ENCODE results near the gene NUP188. TPM values are rescaled to one million over a fixed set of nuclear protein-coding genes. Genes with fewer than 3 reads are reported as not detected.
A peak's percentile ranks its signal among the peaks of the same experiment; 100 is the strongest.

Gene NUP188
- total RNA-seq, 1 donor from 2014 or later = 36.5 TPM

DNA sequence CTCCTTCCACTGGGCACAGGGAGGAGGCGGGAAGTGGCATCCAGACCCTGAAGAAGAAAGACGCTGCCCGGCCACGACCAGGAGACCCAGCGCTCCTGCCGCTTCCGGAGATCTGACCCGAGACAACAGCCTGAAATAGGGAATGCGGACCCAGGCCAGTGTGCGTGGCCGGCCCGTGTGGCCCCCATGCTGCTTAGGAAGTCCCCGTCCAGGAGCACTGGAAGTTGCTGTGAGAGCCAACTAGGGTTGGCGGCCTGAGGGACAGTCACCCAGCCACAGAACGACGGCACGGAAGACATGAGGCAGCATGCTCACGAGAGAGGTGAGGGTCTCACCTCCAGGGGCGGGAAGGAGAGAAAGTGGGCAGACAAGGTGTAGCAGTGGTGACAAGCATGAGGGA is 63.7 kb downstream of the NUP188 start:
- H3K27ac ChIP-seq (ENCODE audit: low read depth, low read length) = no peak overlapping the region
- H3K9me3 ChIP-seq (ENCODE audit: control insufficient read depth in 3 of 3, low read length in 3 of 3) = no peaks in the 10 kb centered on the region
- H3K4me1 ChIP-seq (ENCODE audit: control insufficient read depth in 3 of 3, insufficient read depth in 3 of 3, low read length in 3 of 3) = peaks cover 21 to 27% (median 27%) of the 10 kb centered on the region in 3 donors
- no peaks in the 10 kb centered on the region for H3K27me3 ChIP-seq (ENCODE audit: control insufficient read depth in 3 of 3, insufficient read depth in 3 of 3, low read length in 3 of 3)
- H3K36me3 ChIP-seq (ENCODE audit: control insufficient read depth in 3 of 3, insufficient read depth in 3 of 3, low read length in 3 of 3) = peaks cover 44 to 49% (median 44%) of the 10 kb centered on the region in 3 donors
- H3K4me3 ChIP-seq (ENCODE audit: low read length in 3 of 3) = no peak overlapping the region
- no peak overlapping the region for H3K9ac ChIP-seq (ENCODE audit: low read depth in 1 of 3, low read length in 3 of 3)

DNA sequence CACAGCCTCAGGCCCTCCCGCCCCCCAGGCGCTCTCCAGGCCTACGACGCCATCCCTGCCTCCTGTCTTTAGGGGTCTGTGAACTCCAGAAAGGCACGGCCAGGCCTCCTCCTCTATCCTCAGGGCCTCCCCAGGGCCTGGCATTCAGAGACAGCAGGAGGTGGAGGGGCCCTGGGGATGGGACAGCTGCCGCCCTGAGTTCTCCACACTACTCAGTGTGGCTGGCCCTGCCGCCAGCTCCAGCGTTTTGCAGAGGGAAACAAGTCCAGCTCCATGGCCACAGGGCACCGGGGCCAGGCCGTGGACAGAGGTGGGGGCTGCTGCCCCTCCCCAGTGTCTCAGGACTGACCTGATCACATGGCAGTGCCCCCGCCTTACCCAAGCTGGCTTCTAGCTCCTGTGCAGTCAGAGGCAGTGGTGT is 64.3 kb downstream of the NUP188 start:
- H3K27ac ChIP-seq (ENCODE audit: low read depth, low read length) = no peak overlapping the region

DNA sequence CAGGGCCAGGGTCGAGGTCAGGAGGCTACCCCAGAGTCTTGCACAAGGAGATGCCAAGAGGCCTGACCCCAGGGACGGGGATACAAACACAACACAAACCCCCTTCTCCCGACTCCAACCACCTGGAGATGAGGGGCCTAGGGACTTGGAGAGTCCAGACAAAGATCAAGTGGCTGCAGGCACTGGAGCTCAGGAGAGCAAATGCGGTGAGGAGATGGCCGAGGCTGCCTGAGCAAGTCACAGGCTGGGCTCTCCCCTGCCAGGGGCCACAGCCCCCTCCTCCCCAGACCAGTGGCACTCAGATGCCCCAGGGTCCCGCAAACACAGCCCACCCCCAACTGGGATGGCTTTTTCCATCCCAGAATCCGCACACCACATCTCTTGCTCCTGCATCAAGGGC is 64.8 kb downstream of the NUP188 start:
- H3K9ac ChIP-seq (ENCODE audit: low read depth in 1 of 3, low read length in 3 of 3) = no peak overlapping the region
- no peak overlapping the region for H3K4me3 ChIP-seq (ENCODE audit: low read length in 3 of 3)
- no peaks in the 10 kb centered on the region for H3K27me3 ChIP-seq (ENCODE audit: control insufficient read depth in 3 of 3, insufficient read depth in 3 of 3, low read length in 3 of 3)
- H3K27ac ChIP-seq (ENCODE audit: low read depth, low read length) = no peak overlapping the region
- H3K36me3 ChIP-seq (ENCODE audit: control insufficient read depth in 3 of 3, insufficient read depth in 3 of 3, low read length in 3 of 3) = peaks cover 39 to 48% (median 44%) of the 10 kb centered on the region in 3 donors
- H3K4me1 ChIP-seq (ENCODE audit: control insufficient read depth in 3 of 3, insufficient read depth in 3 of 3, low read length in 3 of 3) = peaks cover 11 to 16% (median 15%) of the 10 kb centered on the region in 3 donors
- H3K9me3 ChIP-seq (ENCODE audit: control insufficient read depth in 3 of 3, low read length in 3 of 3) = no peaks in the 10 kb centered on the region

More for the DNA sequence above, 64.3 kb downstream of the NUP188 start:
- peaks cover 39 to 48% (median 43%) of the 10 kb centered on the region in 3 donors for H3K36me3 ChIP-seq (ENCODE audit: control insufficient read depth in 3 of 3, insufficient read depth in 3 of 3, low read length in 3 of 3)
- H3K4me1 ChIP-seq (ENCODE audit: control insufficient read depth in 3 of 3, insufficient read depth in 3 of 3, low read length in 3 of 3) = peaks cover 17 to 22% (median 21%) of the 10 kb centered on the region in 3 donors
- no peaks in the 10 kb centered on the region for H3K9me3 ChIP-seq (ENCODE audit: control insufficient read depth in 3 of 3, low read length in 3 of 3)
- H3K9ac ChIP-seq (ENCODE audit: low read depth in 1 of 3, low read length in 3 of 3) = peak overlapping the region in 1 of 3 donors; percentile 14
- no peaks in the 10 kb centered on the region for H3K27me3 ChIP-seq (ENCODE audit: control insufficient read depth in 3 of 3, insufficient read depth in 3 of 3, low read length in 3 of 3)
- no peak overlapping the region for H3K4me3 ChIP-seq (ENCODE audit: low read length in 3 of 3)

DNA sequence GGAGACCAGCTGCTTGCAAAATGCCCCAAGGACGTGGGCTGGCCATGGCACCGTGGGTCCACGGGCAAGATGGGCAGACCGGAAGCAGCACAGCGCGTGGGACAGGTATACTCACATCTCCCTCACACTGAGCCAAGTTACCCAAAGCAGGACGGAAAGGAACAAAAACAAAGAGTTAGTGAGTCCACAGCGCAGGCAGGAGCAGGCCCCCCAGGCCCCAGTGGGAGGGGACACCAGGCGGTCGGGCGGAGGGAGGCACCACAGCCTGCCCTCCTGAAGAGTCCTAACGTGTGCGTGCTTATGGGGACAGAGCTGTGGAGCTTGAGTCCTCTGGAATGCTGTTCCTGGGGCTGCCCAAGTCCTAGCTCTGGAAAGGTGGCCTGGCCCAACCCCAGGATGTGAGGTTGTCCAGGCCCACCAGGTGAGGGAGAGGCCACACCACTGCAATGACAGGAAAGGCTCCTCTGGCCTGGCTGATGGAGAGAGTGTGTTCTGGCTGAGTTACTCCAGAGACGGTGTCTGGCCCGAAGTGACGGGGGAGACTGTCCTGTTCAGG is 65.5 kb downstream of the NUP188 start:
- peaks cover 7 to 10% (median 9%) of the 10 kb centered on the region in 3 donors for H3K4me1 ChIP-seq (ENCODE audit: control insufficient read depth in 3 of 3, insufficient read depth in 3 of 3, low read length in 3 of 3)
- H3K27ac ChIP-seq (ENCODE audit: low read depth, low read length) = no peak overlapping the region
- H3K9me3 ChIP-seq (ENCODE audit: control insufficient read depth in 3 of 3, low read length in 3 of 3) = no peaks in the 10 kb centered on the region
- no peak overlapping the region for H3K9ac ChIP-seq (ENCODE audit: low read depth in 1 of 3, low read length in 3 of 3)
- H3K4me3 ChIP-seq (ENCODE audit: low read length in 3 of 3) = no peak overlapping the region
- no peaks in the 10 kb centered on the region for H3K27me3 ChIP-seq (ENCODE audit: control insufficient read depth in 3 of 3, insufficient read depth in 3 of 3, low read length in 3 of 3)
- peaks cover 39 to 48% (median 44%) of the 10 kb centered on the region in 3 donors for H3K36me3 ChIP-seq (ENCODE audit: control insufficient read depth in 3 of 3, insufficient read depth in 3 of 3, low read length in 3 of 3)

DNA sequence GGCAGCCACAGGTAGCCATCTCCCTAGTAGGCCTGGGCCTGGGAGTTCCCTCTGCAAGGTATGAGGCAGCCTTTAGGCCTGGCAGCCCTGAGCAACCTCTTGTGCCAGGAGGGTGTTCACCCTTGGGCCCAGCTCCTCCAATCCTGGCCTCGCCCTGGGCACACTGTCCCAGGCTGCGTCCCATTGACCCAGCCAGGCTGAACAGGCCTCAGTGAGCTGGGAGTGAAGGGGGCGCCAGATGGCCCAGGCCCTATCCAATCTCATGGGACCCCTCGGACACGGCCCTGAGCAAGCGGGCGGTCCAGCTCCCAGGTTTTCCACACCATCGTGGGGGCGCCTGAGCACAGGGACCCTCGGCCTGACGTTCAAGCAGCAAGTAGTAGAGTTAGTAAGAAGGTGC is 66.2 kb downstream of the NUP188 start:
- H3K9ac ChIP-seq (ENCODE audit: low read depth in 1 of 3, low read length in 3 of 3) = no peak overlapping the region

DNA sequence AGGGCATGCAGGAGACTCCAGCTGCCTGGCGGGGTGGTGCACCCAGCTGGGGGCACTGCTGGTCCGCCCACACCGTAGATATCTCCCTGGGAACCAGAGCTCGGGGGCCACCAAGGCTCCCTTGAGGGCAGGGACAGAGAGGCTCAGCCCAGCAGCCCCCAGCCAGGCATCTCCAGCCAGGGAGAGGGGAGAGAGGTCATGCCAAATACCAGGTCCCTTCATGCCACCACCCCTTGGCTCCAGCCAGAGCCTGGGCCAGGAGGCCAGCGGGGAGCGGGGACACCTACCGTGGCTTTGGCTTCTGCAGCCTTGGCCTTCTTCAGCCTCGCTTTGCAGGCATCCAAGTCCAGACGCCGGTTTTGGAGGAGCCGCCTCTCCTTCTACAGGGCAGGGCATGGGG is 66.6 kb downstream of the NUP188 start:
- H3K27ac ChIP-seq (ENCODE audit: low read depth, low read length) = no peak overlapping the region
- H3K9me3 ChIP-seq (ENCODE audit: control insufficient read depth in 3 of 3, low read length in 3 of 3) = no peaks in the 10 kb centered on the region
- no peaks in the 10 kb centered on the region for H3K4me1 ChIP-seq (ENCODE audit: control insufficient read depth in 3 of 3, insufficient read depth in 3 of 3, low read length in 3 of 3)

More for the DNA sequence above, 66.2 kb downstream of the NUP188 start:
- H3K27ac ChIP-seq (ENCODE audit: low read depth, low read length) = no peak overlapping the region
- H3K9me3 ChIP-seq (ENCODE audit: control insufficient read depth in 3 of 3, low read length in 3 of 3) = no peaks in the 10 kb centered on the region
- no peak overlapping the region for H3K4me3 ChIP-seq (ENCODE audit: low read length in 3 of 3)
- no peaks in the 10 kb centered on the region for H3K27me3 ChIP-seq (ENCODE audit: control insufficient read depth in 3 of 3, insufficient read depth in 3 of 3, low read length in 3 of 3)
- peaks cover 0 to 3% (median 3%) of the 10 kb centered on the region in 3 donors for H3K4me1 ChIP-seq (ENCODE audit: control insufficient read depth in 3 of 3, insufficient read depth in 3 of 3, low read length in 3 of 3)
- H3K36me3 ChIP-seq (ENCODE audit: control insufficient read depth in 3 of 3, insufficient read depth in 3 of 3, low read length in 3 of 3) = peaks cover 35 to 44% (median 44%) of the 10 kb centered on the region in 3 donors

DNA sequence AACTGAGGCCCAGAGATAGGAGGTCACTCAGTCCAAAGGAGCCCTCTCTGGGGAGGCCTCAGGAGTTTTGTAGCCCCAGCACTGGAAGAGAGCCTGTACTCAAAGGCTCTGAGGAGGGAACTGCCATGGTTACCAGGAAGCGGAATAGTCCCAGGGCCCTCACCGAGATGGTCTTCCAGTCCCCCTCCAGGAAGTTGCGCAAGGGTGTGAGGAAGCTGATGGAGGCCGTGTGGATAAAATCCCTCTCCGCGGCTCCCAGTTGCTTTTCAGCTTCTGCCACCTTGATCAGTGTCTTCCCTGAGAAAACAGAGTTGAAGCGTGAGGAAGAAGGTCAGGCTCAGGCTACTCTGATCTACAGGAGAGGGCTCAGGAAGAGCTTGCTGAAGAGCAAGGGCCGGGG is 67.1 kb downstream of the NUP188 start:
- Histone ChIP-seq H3K36me3 (ENCODE audit: control insufficient read depth in 3 of 3, insufficient read depth in 3 of 3, low read length in 3 of 3) (peaks cover 33 to 46% (median 38%) of the 10 kb centered on the region in 3 donors), H3K9ac (ENCODE audit: low read depth in 1 of 3, low read length in 3 of 3) (no peak overlapping the region), H3K4me1 (ENCODE audit: control insufficient read depth in 3 of 3, insufficient read depth in 3 of 3, low read length in 3 of 3) (no peaks in the 10 kb centered on the region), H3K4me3 (ENCODE audit: low read length in 3 of 3) (no peak overlapping the region), H3K27me3 (ENCODE audit: control insufficient read depth in 3 of 3, insufficient read depth in 3 of 3, low read length in 3 of 3) (no peaks in the 10 kb centered on the region), H3K27ac (ENCODE audit: low read depth, low read length) (no peak overlapping the region), H3K9me3 (ENCODE audit: control insufficient read depth in 3 of 3, low read length in 3 of 3) (no peaks in the 10 kb centered on the region)

More for the DNA sequence above, 66.6 kb downstream of the NUP188 start:
- Histone ChIP-seq H3K36me3 (ENCODE audit: control insufficient read depth in 3 of 3, insufficient read depth in 3 of 3, low read length in 3 of 3) (peaks cover 34 to 46% (median 40%) of the 10 kb centered on the region in 3 donors), H3K27me3 (ENCODE audit: control insufficient read depth in 3 of 3, insufficient read depth in 3 of 3, low read length in 3 of 3) (no peaks in the 10 kb centered on the region), H3K9ac (ENCODE audit: low read depth in 1 of 3, low read length in 3 of 3) (no peak overlapping the region), H3K4me3 (ENCODE audit: low read length in 3 of 3) (no peak overlapping the region)

DNA sequence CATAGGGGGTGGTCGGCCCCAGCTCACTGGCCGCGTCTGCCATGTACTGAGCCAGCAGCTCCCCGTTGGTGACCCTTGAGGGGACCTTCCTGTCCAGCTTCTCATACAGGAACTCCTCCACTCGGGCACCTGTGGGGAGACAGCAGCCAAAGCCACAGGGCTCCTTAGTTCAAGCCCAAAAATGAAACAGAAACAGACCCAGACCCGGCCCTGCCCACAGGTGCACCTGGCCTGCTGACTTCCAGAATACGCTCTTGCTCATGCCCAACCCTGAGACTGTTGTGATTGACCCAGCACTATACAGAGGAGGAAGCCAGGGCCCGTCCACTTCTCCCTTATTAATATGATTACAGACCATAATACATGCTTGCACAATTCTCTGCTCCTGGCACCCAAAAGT is 73.6 kb downstream of the NUP188 start:
- peaks cover 0 to 5% (median 3%) of the 10 kb centered on the region in 3 donors for H3K36me3 ChIP-seq (ENCODE audit: control insufficient read depth in 3 of 3, insufficient read depth in 3 of 3, low read length in 3 of 3)
- no peak overlapping the region for H3K27ac ChIP-seq (ENCODE audit: low read depth, low read length)
- no peaks in the 10 kb centered on the region for H3K9me3 ChIP-seq (ENCODE audit: control insufficient read depth in 3 of 3, low read length in 3 of 3)
- H3K4me3 ChIP-seq (ENCODE audit: low read length in 3 of 3) = no peak overlapping the region
- peak overlapping the region in 1 of 3 donors; percentile 3 for H3K9ac ChIP-seq (ENCODE audit: low read depth in 1 of 3, low read length in 3 of 3)
- no peaks in the 10 kb centered on the region for H3K27me3 ChIP-seq (ENCODE audit: control insufficient read depth in 3 of 3, insufficient read depth in 3 of 3, low read length in 3 of 3)
- peaks cover 11 to 23% (median 16%) of the 10 kb centered on the region in 3 donors for H3K4me1 ChIP-seq (ENCODE audit: control insufficient read depth in 3 of 3, insufficient read depth in 3 of 3, low read length in 3 of 3)

DNA sequence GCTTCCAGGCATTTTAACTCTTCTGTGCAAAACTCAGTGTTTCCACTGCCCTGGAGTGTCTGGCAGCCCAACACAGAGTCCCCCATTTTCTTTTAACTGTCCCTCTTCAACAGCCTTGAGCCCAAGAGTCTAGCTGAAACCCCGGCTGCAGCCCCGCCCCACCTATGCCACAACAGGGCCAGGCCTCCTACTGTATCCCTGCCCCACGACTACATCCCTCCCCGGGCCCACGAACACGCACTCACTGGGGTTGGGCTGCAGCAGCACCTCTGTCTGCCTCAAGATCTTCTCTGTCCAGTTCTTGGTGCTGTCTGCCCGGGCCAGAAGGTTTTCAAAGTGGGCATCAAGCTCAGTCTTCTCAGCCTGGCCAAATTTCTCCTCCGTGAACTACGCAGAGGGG is 74.5 kb downstream of the NUP188 start:
- Histone ChIP-seq H3K9me3 (ENCODE audit: control insufficient read depth in 3 of 3, low read length in 3 of 3) (no peaks in the 10 kb centered on the region), H3K4me3 (ENCODE audit: low read length in 3 of 3) (no peak overlapping the region), H3K27me3 (ENCODE audit: control insufficient read depth in 3 of 3, insufficient read depth in 3 of 3, low read length in 3 of 3) (no peaks in the 10 kb centered on the region), H3K9ac (ENCODE audit: low read depth in 1 of 3, low read length in 3 of 3) (no peak overlapping the region), H3K4me1 (ENCODE audit: control insufficient read depth in 3 of 3, insufficient read depth in 3 of 3, low read length in 3 of 3) (peaks cover 15 to 31% (median 24%) of the 10 kb centered on the region in 3 donors), H3K36me3 (ENCODE audit: control insufficient read depth in 3 of 3, insufficient read depth in 3 of 3, low read length in 3 of 3) (peaks cover 0 to 5% (median 3%) of the 10 kb centered on the region in 3 donors), H3K27ac (ENCODE audit: low read depth, low read length) (no peak overlapping the region)

DNA sequence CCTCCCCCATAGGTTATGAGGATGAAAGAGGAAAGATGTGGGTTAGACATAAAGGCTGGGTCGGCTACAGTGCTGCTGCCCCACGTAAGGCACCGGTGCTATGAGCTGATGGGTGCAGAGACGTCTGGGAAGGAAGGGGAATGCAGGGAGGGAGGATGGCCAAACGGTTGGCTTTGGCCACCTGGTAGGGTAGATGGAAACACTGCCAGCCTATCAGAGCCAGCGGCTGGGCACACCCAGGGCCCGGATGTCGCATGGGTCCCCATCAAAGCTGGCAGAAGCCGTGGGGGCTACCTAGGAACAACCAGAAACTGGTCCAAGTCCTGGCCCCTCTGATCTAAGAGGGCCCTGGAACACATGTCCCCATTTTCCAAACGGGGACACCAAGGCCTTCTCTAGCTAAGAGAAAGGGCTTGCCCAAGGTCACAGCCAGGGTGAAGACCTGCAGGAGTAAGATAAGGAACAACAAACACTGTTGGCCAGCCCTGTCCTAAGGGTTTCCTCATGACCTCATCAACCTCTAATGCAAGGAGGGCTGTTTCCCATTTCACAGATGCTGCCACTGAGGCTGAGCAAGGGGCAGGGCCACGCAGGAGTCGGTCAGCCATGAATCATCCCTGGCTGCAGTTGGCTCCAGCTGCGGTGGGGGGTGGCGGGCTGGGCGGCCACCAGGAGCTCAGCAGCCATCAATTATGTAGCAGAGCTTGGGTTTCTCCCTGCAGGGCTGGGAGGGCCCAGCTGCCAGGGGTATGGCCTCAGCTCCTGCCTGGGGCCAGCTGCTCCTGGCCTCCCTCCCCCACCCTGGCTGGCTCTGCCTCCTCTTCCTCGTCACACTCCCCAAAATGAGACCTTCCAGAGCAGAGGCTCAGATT is 75.8 kb downstream of the NUP188 start:
- Histone ChIP-seq H3K4me3 (ENCODE audit: low read length in 3 of 3) (no peak overlapping the region), H3K27ac (ENCODE audit: low read depth, low read length) (peak overlapping the region; percentile 83), H3K4me1 (ENCODE audit: control insufficient read depth in 3 of 3, insufficient read depth in 3 of 3, low read length in 3 of 3) (peaks cover 22 to 39% (median 31%) of the 10 kb centered on the region in 3 donors)

More for the DNA sequence above, 75.8 kb downstream of the NUP188 start:
- Histone ChIP-seq H3K9me3 (ENCODE audit: control insufficient read depth in 3 of 3, low read length in 3 of 3) (no peaks in the 10 kb centered on the region), H3K9ac (ENCODE audit: low read depth in 1 of 3, low read length in 3 of 3) (peak overlapping the region in 2 of 3 donors; percentile 47 to 68), H3K36me3 (ENCODE audit: control insufficient read depth in 3 of 3, insufficient read depth in 3 of 3, low read length in 3 of 3) (peaks cover 0 to 3% (median 3%) of the 10 kb centered on the region in 3 donors), H3K27me3 (ENCODE audit: control insufficient read depth in 3 of 3, insufficient read depth in 3 of 3, low read length in 3 of 3) (no peaks in the 10 kb centered on the region)
